ENCODE data around the gene ADGRG7.

DNA sequence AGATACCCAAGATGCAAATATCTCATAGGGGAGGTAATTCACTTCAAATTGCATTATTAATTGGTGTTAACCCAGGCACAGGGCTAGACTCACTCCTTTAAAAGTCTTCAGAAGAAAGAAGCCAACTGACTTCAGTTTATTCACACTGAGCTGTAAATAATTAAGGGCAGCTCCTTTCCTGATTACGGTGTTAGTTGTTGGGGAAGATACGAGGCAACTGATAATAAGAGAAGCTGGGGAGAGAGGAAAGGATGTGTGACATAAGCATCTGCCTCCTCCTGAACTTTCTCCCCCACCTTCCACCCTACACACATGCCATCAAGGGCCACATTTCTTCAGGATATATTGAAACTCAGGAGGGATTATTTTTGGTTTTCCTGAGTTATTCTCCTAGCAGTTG is 47.5 kb downstream of the ADGRG7 start:
- TF ChIP-seq YY1 (IDR thresholded peaks at IDR 0.05; ENCODE audit: insufficient read depth, insufficient read length) (no peak), ZNF274 (IDR thresholded peaks at IDR 0.05; ENCODE audit: low read depth, low read length) (no peak), SUZ12 (IDR thresholded peaks at IDR 0.05; ENCODE audit: extremely low read depth, insufficient read depth, insufficient read length) (no peak)

Measured in NT2/D1 (cell line).